ENCODE data around the gene KDM1A. TPM values are rescaled to one million over a fixed set of nuclear protein-coding genes. Genes with fewer than 3 reads are reported as not detected.
A peak's percentile ranks its signal among the peaks of the same experiment; 100 is the strongest.
"Not testable (repeated sequence)": the region's sequence is repeated elsewhere in the genome, so short reads cannot be mapped to it uniquely, and the experiment has no call there.

The KDM1A gene
- 100 to 1,000 TPM; 102 to 137 (median 131) TPM for polyA plus RNA-seq (ENCODE audit: insufficient read length in 4 of 4)

GRCh38 chr1:23019094-23019862, at the start of gene KDM1A:
KDM1A (plus strand) TSS chr1:23019468; CDS start chr1:23019597, 129 bp downstream.
- peak; percentile 95 to 97 (median 96) for DNase-seq (ENCODE audit: low read depth in 4 of 4, low spot score in 3 of 4)

DNA sequence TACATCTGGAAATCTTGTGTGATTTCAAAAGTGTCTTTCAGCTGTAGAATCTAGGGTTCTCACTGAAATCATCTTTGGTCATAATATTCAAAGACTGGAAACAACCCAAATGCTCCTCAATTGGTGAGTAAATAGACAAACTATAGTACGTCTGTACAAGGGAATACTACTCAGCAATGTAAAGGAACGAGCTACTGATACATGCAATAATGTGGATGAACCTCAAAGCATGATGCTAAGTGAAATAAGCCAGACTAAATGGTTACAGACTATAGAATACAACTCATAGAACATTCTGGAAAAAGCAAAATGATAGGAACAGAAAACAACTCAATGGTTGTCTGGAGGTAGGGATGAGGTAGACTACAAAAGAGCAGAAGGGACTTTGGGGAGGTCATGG, 49.2 kb upstream of the KDM1A start:
- DNase-seq (ENCODE audit: low read depth in 4 of 4, low spot score in 3 of 4): no peak

GRCh38 chr1:22971161-22971560, 48.1 kb upstream of the KDM1A start:
- DNase-seq (ENCODE audit: low read depth in 4 of 4, low spot score in 3 of 4): no peak

DNA sequence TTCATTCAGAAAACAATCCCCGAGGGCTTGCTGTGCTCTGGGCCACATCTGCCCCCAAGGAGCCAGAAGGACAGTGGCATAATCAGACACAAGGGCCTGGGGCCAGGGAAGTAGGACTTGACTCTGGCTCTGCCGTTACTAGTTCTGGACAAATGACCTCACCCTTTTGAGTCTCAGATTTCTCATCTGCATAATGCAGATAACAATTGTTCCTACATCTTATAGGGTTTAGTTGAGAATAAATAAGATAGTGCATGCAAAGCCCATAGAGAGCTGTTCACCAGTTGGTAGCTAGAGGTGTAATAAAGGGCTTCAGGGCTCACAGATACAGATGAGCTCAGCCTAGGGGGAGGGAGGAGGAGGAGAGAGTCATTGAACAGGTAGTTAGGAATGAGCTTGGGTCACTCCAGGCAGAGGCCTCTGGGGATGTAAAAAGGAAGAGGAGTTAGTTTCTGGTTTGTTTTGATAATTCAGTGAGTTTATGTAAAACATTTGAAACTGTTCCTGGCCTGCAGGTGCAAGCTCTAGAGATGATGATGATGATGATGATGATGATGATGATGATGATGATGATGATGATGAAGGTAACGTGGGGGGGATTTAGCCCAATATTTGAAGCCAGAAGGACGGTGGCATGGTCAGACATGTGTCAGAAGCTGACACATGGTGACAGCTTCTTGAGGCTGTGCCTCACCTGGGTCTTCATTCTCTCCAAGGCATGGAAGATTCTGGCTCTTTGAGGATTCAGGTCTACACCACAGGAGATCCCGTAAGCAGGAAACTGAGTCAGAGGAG, 47.5 kb upstream of the KDM1A start:
- DNase-seq (ENCODE audit: low read depth in 4 of 4, low spot score in 3 of 4): no peak

GRCh38 chr1:22972760-22973159, 46.5 kb upstream of the KDM1A start, which contains the start of gene LACTBL1:
LACTBL1 (minus strand) TSS chr1:22972866; CDS start chr1:22972316, 550 bp downstream.
- DNase-seq (ENCODE audit: low read depth in 4 of 4, low spot score in 3 of 4): no peak

GRCh38 chr1:22975694-22976093, 43.6 kb upstream of the KDM1A start:
- no peak for DNase-seq (ENCODE audit: low read depth in 4 of 4, low spot score in 3 of 4)

DNA sequence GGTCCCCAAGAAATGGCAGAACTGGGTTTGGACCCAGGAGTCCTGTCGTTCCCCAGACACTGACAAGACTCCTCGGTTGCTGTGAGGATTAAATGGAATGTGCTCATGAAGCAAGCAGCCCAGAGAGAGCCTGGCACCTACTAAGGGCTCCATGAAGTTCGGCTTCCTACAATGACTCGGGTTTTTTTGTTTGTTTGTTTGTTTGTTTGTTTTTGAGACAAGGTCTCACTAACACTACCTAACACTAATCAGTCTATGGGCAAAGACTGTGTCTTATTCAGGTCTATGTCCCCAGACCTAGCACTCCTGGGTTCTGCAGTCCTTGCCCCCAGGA, 43.2 kb upstream of the KDM1A start:
- no peak for DNase-seq (ENCODE audit: low read depth in 4 of 4, low spot score in 3 of 4)

GRCh38 chr1:22976461-22977243, 42.6 kb upstream of the KDM1A start:
- DNase-seq (ENCODE audit: low read depth in 4 of 4, low spot score in 3 of 4): peak in 3 of 4 donors; percentile 27 to 43 (median 42)

GRCh38 chr1:22978299-22978698, 41.0 kb upstream of the KDM1A start:
- no peak for DNase-seq (ENCODE audit: low read depth in 4 of 4, low spot score in 3 of 4)

- not testable (repeated sequence) for DNase-seq (ENCODE audit: low read depth in 4 of 4, low spot score in 3 of 4)
Observed at GRCh38 chr1:22980471-22980790, 38.8 kb upstream of the KDM1A start.

DNA sequence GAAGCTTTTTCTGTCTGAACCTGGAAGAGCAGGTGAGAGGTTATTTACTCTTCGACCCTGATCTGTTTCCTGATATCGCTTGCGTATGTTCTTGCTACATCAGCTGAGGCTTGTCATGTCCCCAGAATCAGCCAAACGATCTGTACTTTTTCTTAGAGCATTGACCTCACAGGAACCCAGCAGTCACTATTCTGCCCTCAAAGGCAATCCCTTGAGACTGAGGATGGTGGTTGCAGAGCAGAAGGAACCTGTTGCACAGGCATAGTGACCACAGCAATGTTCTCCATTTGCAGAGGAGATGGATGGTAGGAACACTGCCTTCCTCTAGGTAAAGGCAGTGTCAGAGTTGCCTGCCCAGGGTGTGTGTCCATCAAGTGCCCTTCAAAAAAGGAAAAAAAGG, 35.3 kb upstream of the KDM1A start:
- DNase-seq (ENCODE audit: low read depth in 4 of 4, low spot score in 3 of 4): no peak

GRCh38 chr1:22992384-22992783, 26.9 kb upstream of the KDM1A start:
- DNase-seq (ENCODE audit: low read depth in 4 of 4, low spot score in 3 of 4): not testable (repeated sequence)

DNA sequence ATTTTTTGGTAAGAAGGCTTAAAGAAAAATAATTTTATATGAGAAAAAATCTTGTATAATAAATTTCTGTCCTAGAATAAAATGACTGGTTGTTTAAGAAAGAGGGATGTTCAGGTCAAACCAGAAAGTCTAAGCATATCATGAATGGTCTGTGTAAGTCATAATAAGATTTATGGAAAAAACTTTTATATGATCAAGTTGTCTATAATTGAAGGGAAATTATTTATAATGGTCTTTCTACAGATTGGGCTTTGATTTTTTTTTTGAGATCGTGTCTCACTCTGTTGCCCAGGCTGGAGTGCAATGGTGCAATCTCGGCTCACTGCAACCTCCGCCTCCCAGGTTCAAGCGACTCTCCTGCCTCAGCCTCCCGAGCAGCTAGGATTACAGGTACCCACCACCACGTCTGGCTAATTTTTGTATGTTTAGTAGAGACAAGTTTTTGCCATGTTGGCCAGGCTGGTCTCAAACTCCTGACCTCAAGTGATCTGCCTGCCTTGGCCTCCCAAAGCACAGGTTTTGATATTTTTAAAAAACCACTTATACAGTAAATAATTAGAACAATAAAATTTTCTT, 26.0 kb upstream of the KDM1A start:
- not testable (repeated sequence) for DNase-seq (ENCODE audit: low read depth in 4 of 4, low spot score in 3 of 4)

DNA sequence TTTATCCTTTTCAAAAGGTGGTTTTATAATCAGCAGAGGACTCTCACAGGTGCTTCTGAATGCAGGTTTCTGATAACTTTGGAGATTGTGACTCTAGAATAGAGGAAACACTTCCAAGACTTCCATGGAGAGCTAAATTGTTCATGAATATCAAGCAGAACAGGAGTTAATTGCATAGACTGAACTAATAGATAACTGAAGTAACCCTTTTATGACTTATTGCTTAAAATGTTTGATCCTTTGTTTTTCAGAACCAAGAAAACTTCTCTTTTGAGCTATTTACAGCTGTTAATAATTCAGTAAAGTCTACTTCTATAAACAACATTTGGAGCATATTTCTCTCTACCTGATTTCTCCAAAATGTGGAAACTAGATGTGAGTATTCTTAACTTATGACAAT, 23.5 kb upstream of the KDM1A start:
- DNase-seq (ENCODE audit: low read depth in 4 of 4, low spot score in 3 of 4): no peak

GRCh38 chr1:22997528-22997927, 21.7 kb upstream of the KDM1A start:
- DNase-seq (ENCODE audit: low read depth in 4 of 4, low spot score in 3 of 4): not testable (repeated sequence)

GRCh38 chr1:23000133-23000532, 19.1 kb upstream of the KDM1A start:
- not testable (repeated sequence) for DNase-seq (ENCODE audit: low read depth in 4 of 4, low spot score in 3 of 4)

DNA sequence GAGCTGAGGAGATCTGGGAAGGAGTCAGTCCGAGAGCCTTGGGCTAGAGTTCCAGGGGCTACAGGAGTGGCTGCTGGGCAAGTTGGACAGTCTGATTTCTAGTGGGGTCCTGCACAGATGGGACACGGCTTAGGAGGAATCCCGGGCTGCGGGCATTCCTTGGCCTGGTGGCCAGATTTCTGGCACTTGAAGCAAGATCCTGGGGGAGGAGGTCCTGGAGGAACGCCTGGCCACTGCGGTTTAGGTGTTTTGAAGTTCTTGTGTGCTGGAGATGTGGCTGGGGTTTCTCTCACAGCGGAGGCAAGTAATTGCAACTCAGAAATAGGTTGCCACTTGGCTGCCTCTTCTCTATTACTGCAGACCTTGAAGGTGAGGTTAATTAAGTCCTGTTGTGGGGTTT, 17.1 kb upstream of the KDM1A start:
- not testable (repeated sequence) for DNase-seq (ENCODE audit: low read depth in 4 of 4, low spot score in 3 of 4)

DNA sequence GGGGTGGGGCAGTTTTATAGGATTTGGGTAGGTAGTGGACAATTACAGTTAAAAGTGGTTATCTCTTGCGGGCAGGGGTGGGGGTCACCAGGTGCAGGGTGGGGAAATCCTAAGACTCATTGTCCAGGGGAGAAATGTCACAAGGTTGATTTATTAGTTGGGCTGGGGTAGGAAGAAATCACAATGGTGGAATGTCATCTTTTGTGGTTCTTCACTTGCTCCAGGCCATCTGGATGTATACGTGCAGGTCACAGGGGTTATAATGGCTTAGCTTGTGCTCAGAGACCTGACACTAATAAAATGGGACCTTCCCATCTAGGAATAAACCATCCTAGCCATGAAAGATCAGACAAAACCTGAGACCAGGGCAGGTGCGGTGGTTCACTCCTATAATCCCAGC, 15.2 kb upstream of the KDM1A start:
- DNase-seq (ENCODE audit: low read depth in 4 of 4, low spot score in 3 of 4): no peak

DNA sequence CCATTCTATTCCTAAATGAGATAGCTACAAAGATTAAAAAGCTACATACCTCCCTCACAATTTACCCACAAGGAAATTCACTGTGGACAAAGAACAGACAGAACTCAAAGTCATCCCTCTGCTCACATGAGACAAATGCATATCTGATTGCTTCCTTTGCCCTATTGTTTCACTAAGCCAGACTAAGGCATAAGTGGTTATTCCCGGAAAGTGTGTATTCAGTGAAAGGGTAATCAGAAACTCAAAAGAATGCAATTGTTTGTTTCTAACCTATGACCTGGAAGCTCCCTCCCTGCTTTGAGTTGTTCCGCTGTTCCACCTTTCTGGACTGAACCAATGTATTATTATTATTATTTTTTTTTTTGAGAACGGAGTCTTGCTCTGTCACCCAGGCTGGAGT, 14.5 kb upstream of the KDM1A start:
- not testable (repeated sequence) for DNase-seq (ENCODE audit: low read depth in 4 of 4, low spot score in 3 of 4)

DNA sequence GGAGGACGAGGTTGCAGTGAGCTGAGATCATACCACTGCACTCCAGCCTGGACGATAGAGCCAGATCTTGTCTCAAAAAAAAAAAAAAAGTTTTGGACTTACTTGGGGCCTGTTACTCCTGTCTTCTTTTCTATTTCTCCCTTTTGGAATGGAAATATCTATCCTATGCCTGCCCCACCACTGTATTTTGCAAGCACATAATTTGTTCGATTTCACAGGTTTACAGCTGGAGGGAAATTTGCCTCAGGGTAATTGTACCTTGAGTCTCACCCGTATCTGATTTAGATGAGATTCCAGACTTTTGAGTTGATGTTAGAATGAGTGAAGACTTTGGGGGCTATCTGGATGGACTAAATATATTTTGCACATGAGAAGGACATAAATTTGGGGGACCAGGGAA, 12.2 kb upstream of the KDM1A start:
- DNase-seq (ENCODE audit: low read depth in 4 of 4, low spot score in 3 of 4): no peak

- DNase-seq (ENCODE audit: low read depth in 4 of 4, low spot score in 3 of 4): no peak
Observed at GRCh38 chr1:23008901-23009300, 10.4 kb upstream of the KDM1A start.
